Mucosa of stomach (tissue), 1 donor: ENCODE results near the gene FAM13B.
"Not testable (repeated sequence)": the region's sequence is repeated elsewhere in the genome, so short reads cannot be mapped to it uniquely, and the experiment has no call there.

ENCODE experiments used
- H3K27me3 ChIP-seq: one replicate; pipeline ENCODE4 v1.7.0; 2013; ENCODE audit warnings: mild to moderate bottlenecking, low read length; ENCODE audit not compliant: control insufficient read depth, insufficient read depth
- H3K36me3 ChIP-seq: one replicate; pipeline ENCODE4 v1.7.0; 2013; ENCODE audit warnings: low read length; ENCODE audit not compliant: control insufficient read depth, insufficient read depth
- H3K4me1 ChIP-seq: one replicate; pipeline ENCODE4 v1.7.0; 2013; ENCODE audit warnings: mild to moderate bottlenecking, low read length; ENCODE audit not compliant: control insufficient read depth, insufficient read depth
- H3K4me3 ChIP-seq: one replicate; pipeline ENCODE4 v1.7.0; 2013; ENCODE audit warnings: low read length
- H3K9ac ChIP-seq: one replicate; pipeline ENCODE4 v1.7.0; 2013; ENCODE audit warnings: mild to moderate bottlenecking, low read length, moderate library complexity
- H3K9me3 ChIP-seq: one replicate; pipeline ENCODE4 v1.7.0; 2013; ENCODE audit warnings: mild to moderate bottlenecking, low read length, moderate library complexity; ENCODE audit not compliant: control insufficient read depth
- donor health status: Pancreatic carcinoma.

Gene FAM13B

GRCh38 chr5:138029944-138030343 is 2.9 kb downstream of the FAM13B start:
- no peaks in the 10 kb centered on the region for H3K27me3 ChIP-seq
- no peaks in the 10 kb centered on the region for H3K36me3 ChIP-seq
- no peaks in the 10 kb centered on the region for H3K4me1 ChIP-seq
- H3K9me3 ChIP-seq = no peaks in the 10 kb centered on the region
- no peak overlapping the region for H3K4me3 ChIP-seq
- no peak overlapping the region for H3K9ac ChIP-seq

- no peak overlapping the region for H3K9ac ChIP-seq
- no peaks in the 10 kb centered on the region for H3K9me3 ChIP-seq
- no peaks in the 10 kb centered on the region for H3K36me3 ChIP-seq
- no peaks in the 10 kb centered on the region for H3K4me1 ChIP-seq
- no peaks in the 10 kb centered on the region for H3K27me3 ChIP-seq
- no peak overlapping the region for H3K4me3 ChIP-seq
Observed at GRCh38 chr5:138029501-138029900, 3.4 kb downstream of the FAM13B start.

- Histone ChIP-seq H3K9ac (no peak overlapping the region), H3K4me3 (no peak overlapping the region), H3K27me3 (no peaks in the 10 kb centered on the region), H3K9me3 (no peaks in the 10 kb centered on the region), H3K4me1 (no peaks in the 10 kb centered on the region), H3K36me3 (no peaks in the 10 kb centered on the region)
Observed at GRCh38 chr5:138028971-138029365, 3.9 kb downstream of the FAM13B start.

GRCh38 chr5:138028262-138028970 is 4.5 kb downstream of the FAM13B start:
- not testable (repeated sequence) for H3K4me3 ChIP-seq, H3K27me3 ChIP-seq, H3K9ac ChIP-seq, H3K36me3 ChIP-seq, H3K9me3 ChIP-seq, H3K4me1 ChIP-seq

GRCh38 chr5:138026793-138027192 is 6.1 kb downstream of the FAM13B start:
- H3K9me3 ChIP-seq, H3K4me1 ChIP-seq, H3K27me3 ChIP-seq, H3K4me3 ChIP-seq, H3K36me3 ChIP-seq, H3K9ac ChIP-seq: not testable (repeated sequence)

GRCh38 chr5:138025285-138025684 is 7.6 kb downstream of the FAM13B start:
- Histone ChIP-seq H3K4me1 (no peaks in the 10 kb centered on the region), H3K9ac (no peak overlapping the region), H3K9me3 (no peaks in the 10 kb centered on the region), H3K36me3 (no peaks in the 10 kb centered on the region), H3K4me3 (no peak overlapping the region), H3K27me3 (no peaks in the 10 kb centered on the region)

- Histone ChIP-seq H3K9me3 (no peaks in the 10 kb centered on the region), H3K36me3 (no peaks in the 10 kb centered on the region), H3K4me1 (no peaks in the 10 kb centered on the region), H3K4me3 (no peak overlapping the region), H3K27me3 (no peaks in the 10 kb centered on the region), H3K9ac (no peak overlapping the region)
Observed at GRCh38 chr5:138024117-138024516, 8.8 kb downstream of the FAM13B start.

- Histone ChIP-seq H3K4me1 (no peaks in the 10 kb centered on the region), H3K36me3 (no peaks in the 10 kb centered on the region)
Observed at GRCh38 chr5:138022912-138023311, 10.0 kb downstream of the FAM13B start.

GRCh38 chr5:138021771-138022170 is 11.1 kb downstream of the FAM13B start:
- Histone ChIP-seq H3K4me1 (no peaks in the 10 kb centered on the region), H3K9me3 (no peaks in the 10 kb centered on the region)

More at GRCh38 chr5:138022912-138023311, 10.0 kb downstream of the FAM13B start:
- Histone ChIP-seq H3K9ac (no peak overlapping the region), H3K9me3 (no peaks in the 10 kb centered on the region), H3K4me3 (no peak overlapping the region), H3K27me3 (no peaks in the 10 kb centered on the region)

GRCh38 chr5:138018849-138019248 is 14.0 kb downstream of the FAM13B start:
- H3K4me3 ChIP-seq = no peak overlapping the region
- no peaks in the 10 kb centered on the region for H3K4me1 ChIP-seq
- H3K36me3 ChIP-seq = no peaks in the 10 kb centered on the region
- no peaks in the 10 kb centered on the region for H3K9me3 ChIP-seq
- no peak overlapping the region for H3K9ac ChIP-seq
- H3K27me3 ChIP-seq = no peaks in the 10 kb centered on the region

More at GRCh38 chr5:138021771-138022170, 11.1 kb downstream of the FAM13B start:
- no peaks in the 10 kb centered on the region for H3K27me3 ChIP-seq
- no peak overlapping the region for H3K9ac ChIP-seq
- H3K4me3 ChIP-seq = no peak overlapping the region
- H3K36me3 ChIP-seq = no peaks in the 10 kb centered on the region

- no peaks in the 10 kb centered on the region for H3K4me1 ChIP-seq
- no peaks in the 10 kb centered on the region for H3K36me3 ChIP-seq
- H3K9ac ChIP-seq = no peak overlapping the region
Observed at GRCh38 chr5:138015916-138016315, 17.0 kb downstream of the FAM13B start.

GRCh38 chr5:138011991-138012390 is 20.9 kb downstream of the FAM13B start:
- Histone ChIP-seq H3K9ac (no peak overlapping the region), H3K36me3 (no peaks in the 10 kb centered on the region), H3K4me1 (no peaks in the 10 kb centered on the region), H3K27me3 (no peaks in the 10 kb centered on the region), H3K9me3 (no peaks in the 10 kb centered on the region), H3K4me3 (no peak overlapping the region)

More at GRCh38 chr5:138015916-138016315, 17.0 kb downstream of the FAM13B start:
- no peaks in the 10 kb centered on the region for H3K9me3 ChIP-seq
- no peak overlapping the region for H3K4me3 ChIP-seq
- no peaks in the 10 kb centered on the region for H3K27me3 ChIP-seq
